ENCODE data around the gene TAS2R41. TPM values are rescaled to one million over a fixed set of nuclear protein-coding genes. Genes with fewer than 3 reads are reported as not detected.

TAS2R41 gene
- total RNA-seq, 1 donor = 0.09 TPM

DNA sequence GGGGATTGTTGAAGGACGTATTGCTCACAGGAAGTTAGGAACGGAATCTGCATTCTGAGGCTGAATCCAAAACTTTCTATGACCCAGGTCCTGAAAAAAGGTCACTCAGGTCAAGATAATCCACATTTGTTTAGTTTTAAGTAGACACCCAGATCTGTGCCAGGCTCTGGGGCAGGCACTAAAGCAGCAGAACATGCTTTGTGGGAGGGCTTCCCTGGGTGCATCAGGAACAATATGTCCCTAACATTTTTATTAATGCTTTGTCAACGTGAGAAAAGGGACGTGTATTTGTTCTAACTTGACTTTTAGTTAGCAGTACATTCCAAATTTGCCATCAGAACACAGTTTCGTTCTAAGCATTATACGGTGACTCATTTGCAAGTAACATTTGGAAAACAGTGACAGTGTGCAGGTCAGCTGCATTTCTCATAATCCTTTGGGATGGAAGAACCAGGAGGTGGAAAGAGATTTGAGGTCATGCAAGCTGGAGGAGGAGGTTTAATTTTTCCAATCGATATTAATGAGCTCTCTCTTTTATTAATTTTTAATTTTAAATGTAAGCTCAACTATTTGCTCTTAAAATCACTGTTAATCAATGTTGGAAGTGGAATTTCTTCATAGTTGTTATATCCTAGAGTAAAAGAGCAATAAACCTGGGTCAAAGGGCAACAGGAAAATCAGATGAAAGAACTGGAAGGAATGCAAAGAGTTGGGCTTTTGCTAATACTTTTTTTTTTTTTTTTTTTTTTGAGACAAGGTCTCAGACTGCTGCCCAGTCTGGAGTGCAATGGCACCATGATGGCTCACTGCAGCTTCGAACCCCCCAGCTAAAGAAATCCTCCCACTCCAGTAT lies 35.0 kb downstream of the TAS2R41 start:
- no peak overlapping the region for H3K4me3 ChIP-seq (ENCODE audit: low read depth, low read length)
- DNase-seq (ENCODE audit: low read depth) = peak; percentile 33
- TF ChIP-seq CTCF (IDR thresholded peaks at IDR 0.05; ENCODE audit: insufficient read depth, low read length) = no peak

DNA sequence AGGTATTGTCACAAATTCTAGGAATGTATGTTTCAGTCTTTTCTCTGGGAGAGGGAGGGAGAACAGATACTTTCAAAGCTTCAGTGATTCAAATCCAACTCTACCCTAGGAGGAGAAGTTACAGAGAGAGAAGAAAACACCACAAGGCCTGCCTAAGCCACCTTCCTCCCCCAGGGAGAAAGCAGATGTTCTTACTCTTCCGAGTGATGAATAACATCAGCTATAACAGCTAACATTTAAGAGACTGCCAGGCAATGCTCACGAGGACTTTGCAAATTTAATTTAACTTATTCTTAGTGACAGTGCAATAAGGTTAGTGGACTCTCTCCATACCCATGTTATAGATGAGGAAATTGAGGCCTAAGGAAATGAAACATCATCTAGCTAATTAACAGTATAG lies 36.8 kb downstream of the TAS2R41 start:
- no peak overlapping the region for H3K4me3 ChIP-seq (ENCODE audit: low read depth, low read length)
- no peak for DNase-seq (ENCODE audit: low read depth)
- TF ChIP-seq CTCF (IDR thresholded peaks at IDR 0.05; ENCODE audit: insufficient read depth, low read length) = no peak

DNA sequence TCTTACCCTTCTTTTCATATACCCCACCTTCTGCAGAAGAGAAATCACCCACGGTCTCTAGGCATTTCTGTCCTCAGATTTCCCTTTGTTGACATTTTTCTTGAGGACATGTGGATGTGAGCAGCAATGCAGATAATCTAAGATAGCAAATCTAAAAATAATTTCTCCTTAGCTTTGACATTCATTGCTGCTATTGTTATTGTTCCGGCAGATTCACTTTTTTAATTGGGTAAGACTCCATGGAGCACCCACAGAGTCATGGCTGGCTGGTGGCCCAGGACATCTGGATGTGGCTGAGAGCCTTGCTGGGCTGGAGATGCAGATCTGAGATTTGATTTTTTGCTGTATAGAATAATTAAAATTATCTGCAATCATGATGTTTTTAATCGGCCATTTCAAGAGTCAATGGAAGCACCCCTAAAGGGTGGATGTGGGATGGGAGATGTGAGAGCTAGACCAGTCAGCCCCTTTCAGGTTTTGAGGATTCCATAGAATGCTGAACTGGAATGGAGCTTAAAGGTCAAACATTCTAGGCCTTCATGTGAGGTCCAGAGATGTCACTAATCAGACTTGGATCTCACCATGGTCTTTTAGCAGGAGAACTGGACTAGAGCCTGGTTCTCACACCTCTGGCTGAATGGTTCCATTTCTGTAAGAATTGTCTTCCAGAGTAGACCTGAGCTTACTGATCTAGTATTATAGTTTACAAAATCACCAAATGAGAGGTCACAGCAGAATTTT lies 37.5 kb downstream of the TAS2R41 start:
- peak; percentile 27 for DNase-seq (ENCODE audit: low read depth)
- H3K4me3 ChIP-seq (ENCODE audit: low read depth, low read length) = no peak overlapping the region
- TF ChIP-seq CTCF (IDR thresholded peaks at IDR 0.05; ENCODE audit: insufficient read depth, low read length) = no peak

DNA sequence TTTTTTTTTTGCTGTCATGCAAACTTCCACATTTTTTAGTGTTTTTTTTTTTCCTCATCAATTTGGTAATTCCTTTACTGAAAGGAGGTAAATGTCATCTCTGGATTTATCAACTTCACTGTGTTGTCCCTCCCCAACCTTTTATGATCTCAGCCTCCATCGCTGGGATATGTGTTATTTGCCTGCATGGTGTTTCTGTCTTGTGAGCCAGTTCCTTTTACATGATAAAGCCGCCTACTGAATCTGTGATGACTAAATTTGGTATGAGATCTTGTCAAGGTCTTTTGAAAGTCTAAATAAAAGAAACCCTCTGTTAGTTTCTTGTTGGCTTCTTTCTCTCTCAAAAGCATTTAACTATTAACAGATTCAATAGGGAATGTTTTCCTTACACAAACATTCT lies 39.3 kb downstream of the TAS2R41 start:
- no peak for DNase-seq (ENCODE audit: low read depth)
- no peak overlapping the region for H3K4me3 ChIP-seq (ENCODE audit: low read depth, low read length)
- TF ChIP-seq CTCF (IDR thresholded peaks at IDR 0.05; ENCODE audit: insufficient read depth, low read length) = no peak

- H3K4me3 ChIP-seq (ENCODE audit: low read depth, low read length) = no peak overlapping the region
- DNase-seq (ENCODE audit: low read depth) = no peak
- TF ChIP-seq CTCF (IDR thresholded peaks at IDR 0.05; ENCODE audit: insufficient read depth, low read length) = no peak
Observed at GRCh38 chr7:143518521-143518920, 40.8 kb downstream of the TAS2R41 start.

DNA sequence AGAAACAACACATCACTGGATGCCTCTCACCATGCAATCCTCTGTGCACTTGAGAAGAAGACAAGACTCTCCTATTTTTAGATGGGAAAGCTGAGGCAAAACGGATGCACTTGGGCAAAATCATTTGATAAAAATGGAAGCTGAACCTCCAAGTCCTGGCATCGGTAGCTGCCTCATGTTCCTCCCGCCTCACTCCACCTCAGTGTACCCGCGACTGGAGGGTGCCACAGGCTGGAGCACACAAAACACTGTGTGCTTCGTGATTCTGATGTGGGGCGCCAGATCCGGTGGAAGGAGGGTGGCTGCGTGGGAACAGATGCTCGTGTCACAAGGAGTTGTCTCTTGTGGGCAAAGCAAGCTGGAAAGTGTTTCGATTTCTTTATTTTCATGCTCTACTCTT lies 41.3 kb downstream of the TAS2R41 start:
- DNase-seq (ENCODE audit: low read depth) = no peak
- no peak overlapping the region for H3K4me3 ChIP-seq (ENCODE audit: low read depth, low read length)
- TF ChIP-seq CTCF (IDR thresholded peaks at IDR 0.05; ENCODE audit: insufficient read depth, low read length) = no peak

Data from fibroblast of the aortic adventitia (primary cell).